A673 (cell line): ENCODE data around the gene FRG2. TPM values are rescaled to one million over a fixed set of nuclear protein-coding genes. Genes with fewer than 3 reads are reported as not detected.
A peak's percentile ranks its signal among the peaks of the same experiment; 100 is the strongest.
"Not testable (repeated sequence)": the region's sequence is repeated elsewhere in the genome, so short reads cannot be mapped to it uniquely, and the experiment has no call there.

ENCODE experiments used
- BruUV-seq: library from RNA; stranded (reverse); fragments of 400-500 nt; replicated peaks from 2 replicates; lab custom pipeline; 2021; lab: Mats Ljungman, UMichigan
- CTCF ChIA-PET: fragments of 300-600 bp; sonication (Branson Sonifier 250); formaldehyde crosslinking; loops from one replicate; lab custom pipeline; 2022; ENCODE audit warnings: antibody characterized with exemption; lab: Charles Lee
- POLR2A ChIA-PET: fragments of 300-600 bp; sonication (Branson Sonifier 250); formaldehyde crosslinking; loops from one replicate; lab custom pipeline; 2022; ENCODE audit warnings: antibody characterized with exemption; ENCODE audit not compliant: low non-redundant PET; lab: Charles Lee
- DNase-seq: peaks from one replicate; pipeline ENCODE4 v3.0.0-alpha.2; 2015; ENCODE audit warnings: low spot score
- H3K27ac ChIP-seq: fragments of 200-600 bp; sonication (generic); 2 replicates; pipeline ENCODE4 v1.5.1; 2016; ENCODE audit warnings: mixed run types, low read depth, mild to moderate bottlenecking, mixed read lengths, antibody characterized with exemption, low read length; ENCODE audit not compliant: poor library complexity, severe bottlenecking
- H3K27me3 ChIP-seq: fragments of 200-600 bp; sonication (generic); replicated peaks from 2 replicates; pipeline ENCODE4 v1.6.1; 2017; ENCODE audit warnings: mixed run types, low read depth, mild to moderate bottlenecking, mixed read lengths, antibody characterized with exemption, low read length; ENCODE audit not compliant: insufficient read depth, poor library complexity
- H3K36me3 ChIP-seq: fragments of 200-600 bp; sonication (generic); 2 replicates; pipeline ENCODE4 v1.6.1; 2016; ENCODE audit warnings: mixed run types, mild to moderate bottlenecking, mixed read lengths, antibody characterized with exemption, low read length; ENCODE audit not compliant: insufficient read depth, poor library complexity, severe bottlenecking
- H3K4me1 ChIP-seq: fragments of 200-600 bp; sonication (generic); 2 replicates; pipeline ENCODE4 v1.6.1; 2017; ENCODE audit warnings: mixed run types, mild to moderate bottlenecking, mixed read lengths, antibody characterized with exemption, low read length; ENCODE audit not compliant: insufficient read depth, poor library complexity, severe bottlenecking
- H3K4me3 ChIP-seq: fragments of 200-600 bp; sonication (generic); 2 replicates; pipeline ENCODE4 v1.5.1; 2016; ENCODE audit warnings: low read depth, mixed run types, mild to moderate bottlenecking, mixed read lengths, low read length; ENCODE audit not compliant: poor library complexity, severe bottlenecking
- H3K9me3 ChIP-seq: fragments of 200-600 bp; sonication (generic); 2 replicates; pipeline ENCODE4 v1.6.1; 2016; ENCODE audit warnings: mixed run types, low read depth, mild to moderate bottlenecking, mixed read lengths, antibody characterized with exemption, low read length; ENCODE audit not compliant: poor library complexity, severe bottlenecking
- CTCF ChIP-seq: fragments of 300-800, 200-600 bp; sonication (generic); conservative IDR thresholded peaks from 2 replicates; pipeline ENCODE4 v1.5.1; 2017; ENCODE audit warnings: low read depth, mild to moderate bottlenecking, antibody characterized with exemption, low read length, moderate library complexity, mixed read lengths
- EZH2 ChIP-seq: fragments of 200-600 bp; sonication (generic); IDR thresholded peaks from 2 replicates; pipeline ENCODE4 v1.6.1; 2017; ENCODE audit warnings: borderline replicate concordance, low read depth, mild to moderate bottlenecking, mixed read lengths, antibody characterized with exemption, low read length; ENCODE audit not compliant: poor library complexity, severe bottlenecking
- intact Hi-C: fragments of 100-400 bp; cut with micrococcal nuclease; formaldehyde crosslinking; loops from one replicate; pipeline ENCODE4 v1.10.0; 2022; ENCODE audit not compliant: unreplicated experiment
- total RNA-seq: library from RNA; stranded (reverse); gene quantifications from 2 replicates; pipeline ENCODE4 v1.2.3, GENCODE V29; 2021

The FRG2 gene
- total RNA-seq, 1 experiment from 2014 or later, result 67.1 TPM

GRCh38 chr4:190015538-190016368 is 11.3 kb downstream of the FRG2 start:
- Histone ChIP-seq H3K36me3 (no peaks in the 10 kb centered on the region), H3K9me3 (no peaks in the 10 kb centered on the region), H3K27me3 (peaks cover 68% of the 10 kb centered on the region), H3K27ac (no peak overlapping the region), H3K4me1 (no peaks in the 10 kb centered on the region), H3K4me3 (no peak overlapping the region)
- ChIA-PET POLR2A (no interaction called here), CTCF (no interaction called here)
- TSS peak; percentile 32 for BruUV-seq
- intact Hi-C loops, result no loop called here
- TF ChIP-seq EZH2 (no peak), CTCF (no peak)
- DNase-seq, result peak; percentile 4

DNA sequence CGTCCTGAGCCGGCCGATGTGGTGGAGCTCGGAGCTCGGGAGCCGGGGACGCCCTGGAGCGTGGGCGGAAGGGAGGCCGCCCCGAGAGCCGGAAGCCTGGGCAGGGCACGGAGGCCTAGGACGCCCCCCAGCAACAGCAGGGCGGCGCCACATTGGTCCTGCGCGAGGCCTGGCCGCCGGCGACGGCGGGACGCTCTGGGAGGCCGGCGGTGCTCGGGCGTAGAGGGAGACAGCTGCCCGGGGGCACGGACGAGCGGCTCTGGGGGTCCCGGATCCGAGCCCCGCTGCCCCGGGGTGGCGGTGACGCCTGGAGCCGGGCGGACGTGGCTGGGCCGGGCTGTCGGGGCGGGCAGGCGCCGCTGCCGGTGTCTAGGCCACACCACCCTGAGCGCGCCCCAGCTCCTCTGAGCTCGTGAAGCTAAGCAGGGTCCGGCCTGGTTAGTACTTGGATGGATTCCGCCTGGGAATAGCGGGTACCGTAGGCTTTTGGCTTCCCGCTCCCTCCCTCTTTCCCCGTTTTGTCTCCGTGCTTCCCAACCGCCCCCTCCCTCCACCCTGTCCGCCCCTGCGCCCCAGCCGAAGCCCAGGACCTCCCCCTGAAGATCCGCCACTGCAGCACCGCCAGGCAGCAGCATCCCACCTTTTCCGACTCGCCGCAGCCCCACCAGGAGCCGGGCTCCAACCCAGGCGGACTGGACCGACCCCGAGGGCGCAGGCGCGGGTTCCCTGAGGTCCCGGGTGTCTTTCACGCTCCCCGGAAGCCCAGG is 12.1 kb downstream of the FRG2 start:
- peak; percentile 59 for DNase-seq
- CTCF ChIA-PET, result no interaction called here
- H3K4me1 ChIP-seq, result no peaks in the 10 kb centered on the region
- intact Hi-C loops, result no loop called here
- TF ChIP-seq EZH2 (no peak), CTCF (no peak)
- H3K9me3 ChIP-seq, result no peaks in the 10 kb centered on the region
- H3K36me3 ChIP-seq, result no peaks in the 10 kb centered on the region
- no TSS peak for BruUV-seq
- POLR2A ChIA-PET, result no interaction called here
- H3K27me3 ChIP-seq, result peaks cover 60% of the 10 kb centered on the region
- no peak overlapping the region for H3K27ac ChIP-seq
- peak overlapping the region; percentile 32 for H3K4me3 ChIP-seq

DNA sequence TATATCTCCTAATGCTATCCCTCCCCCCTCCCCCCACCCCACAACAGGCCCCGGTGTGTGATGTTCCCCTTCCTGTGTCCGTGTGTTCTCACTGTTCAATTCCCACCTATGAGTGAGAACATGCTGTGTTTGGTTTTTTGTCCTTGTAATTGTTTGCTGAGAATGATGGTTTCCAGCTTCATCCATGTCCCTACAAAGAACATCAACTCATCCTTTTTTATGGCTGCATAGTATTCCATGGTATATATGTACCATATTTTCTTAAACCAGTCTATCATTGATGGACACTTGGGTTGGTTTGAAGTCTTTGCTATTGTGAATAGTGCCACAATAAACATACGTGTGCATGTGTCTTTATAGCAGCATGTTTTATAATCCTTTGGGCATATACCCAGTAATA is 37.1 kb downstream of the FRG2 start:
- CTCF ChIA-PET, H3K36me3 ChIP-seq, H3K27ac ChIP-seq, DNase-seq, H3K27me3 ChIP-seq, intact Hi-C loops, H3K4me3 ChIP-seq, H3K9me3 ChIP-seq, H3K4me1 ChIP-seq, BruUV-seq, POLR2A ChIA-PET: not testable (repeated sequence)
